K562 (cell line): ENCODE data around the gene CCDC184. TPM values are rescaled to one million over a fixed set of nuclear protein-coding genes. Genes with fewer than 3 reads are reported as not detected.

Experiments used
- CBFA2T2 ChIP-seq: fragments of 450-650 bp; conservative IDR thresholded peaks from 2 replicates; pipeline ENCODE4 v1.6.1; 2017; ENCODE audit warnings: mild to moderate bottlenecking
- E2F6 ChIP-seq, 2 experiments: IDR thresholded peaks; 2 replicates each; pipeline ENCODE4 v1.6.1; 2011; ENCODE audit warnings: borderline replicate concordance in 1 of 2, control low read depth in 1 of 2, low read depth in 1 of 2, low read length in 1 of 2, mild to moderate bottlenecking in 1 of 2, mixed read lengths in 1 of 2, moderate library complexity in 1 of 2; ENCODE audit not compliant: insufficient read depth in 1 of 2, insufficient read length in 1 of 2, poor library complexity in 1 of 2, severe bottlenecking in 1 of 2; ENCODE audit errors: extremely low read depth in 1 of 2
- ESRRB ChIP-seq: fragments of 250-450 bp; sonication (Bioruptor Pico); IDR thresholded peaks from 2 replicates; pipeline ENCODE4 v1.5.0; 2020; ENCODE audit warnings: mild to moderate bottlenecking, moderate library complexity, borderline replicate concordance
- HDGF ChIP-seq: fragments of 450-650 bp; IDR thresholded peaks from 2 replicates; pipeline ENCODE4 v1.6.1; 2016
- KDM2B ChIP-seq: fragments of 250-450 bp; sonication (Bioruptor Pico); IDR thresholded peaks from 2 replicates; pipeline ENCODE4 v1.8.0; 2021; ENCODE audit warnings: mild to moderate bottlenecking, moderate library complexity
- NCOR1 ChIP-seq: fragments of 450-650 bp; IDR thresholded peaks from 2 replicates; pipeline ENCODE4 v1.6.1; 2016; ENCODE audit warnings: mild to moderate bottlenecking, moderate library complexity
- NFATC3 ChIP-seq: fragments of 450-650 bp; IDR thresholded peaks from 2 replicates; pipeline ENCODE4 v1.6.1; 2017; ENCODE audit warnings: mild to moderate bottlenecking
- ZBTB11 ChIP-seq, 3 experiments: fragments of 200-800 bp in 1 of 3; fragments of 250-450 bp in 1 of 3; fragments of 450-650 bp in 1 of 3; sonication (Bioruptor Pico) in 1 of 3; sonication (Bioruptor generic) in 1 of 3; formaldehyde crosslinking in 1 of 3; IDR thresholded peaks; 2 replicates each; pipeline versions ENCODE4 v1.6.1 to v1.8.0; 2016 to 2022; ENCODE audit warnings: mild to moderate bottlenecking in 2 of 3, missing genetic modification characterization in 2 of 3, missing compliant biosample characterization in 1 of 3, moderate library complexity in 1 of 3
- ZNF407 ChIP-seq: fragments of 450-650 bp; IDR thresholded peaks from 2 replicates; pipeline ENCODE4 v1.6.1; 2016; ENCODE audit warnings: low read depth
- ZNF668 ChIP-seq: fragments of 250-450 bp; sonication (Bioruptor Pico); IDR thresholded peaks from 2 replicates; pipeline ENCODE4 v1.8.0; 2022; ENCODE audit warnings: mild to moderate bottlenecking, inconsistent platforms
- polyA plus RNA-seq, 8 experiments: library from polyadenylated mRNA; depleted of rRNA in 4 of 8; stranded (reverse) in 5 of 8; unstranded in 3 of 8; fragments of >200 nt; fragmentation: Nextera tagmentation in 2 of 8; fragmentation: Illumina TruSeq in 1 of 8; extraction: Ambion mirVana in 2 of 8; extraction: Trizol in 1 of 8; gene quantifications; 2 replicates each; pipeline versions ENCODE4 v1.2.1 to v1.2.3, GENCODE V29; 2011 to 2014; ENCODE audit warnings: inconsistent platforms in 1 of 8, missing spikeins in 1 of 8
- total RNA-seq, 7 experiments: library from RNA; depleted of rRNA in 6 of 7; stranded (reverse); fragments of >200 nt in 6 of 7; fragmentation: Illumina TruSeq in 2 of 7; extraction: Trizol in 2 of 7; gene quantifications; 2 replicates each; pipeline versions ENCODE4 v1.2.1 to v1.2.3, GENCODE V29; 2011 to 2021; ENCODE audit warnings: low replicate concordance in 1 of 7

The CCDC184 gene
- total and polyA plus RNA-seq, 9 of the 15 experiments (the other 6 are each of a cell fraction or from before 2014, with no cell fraction given) = 0.09 TPM; not detected in 8

- TF ChIP-seq ZBTB11 (CRISPR knock-in tag; IDR thresholded peaks at IDR 0.05) (no peak), ESRRB (no peak), KDM2B (CRISPR knock-in tag) (no peak), CBFA2T2 (no peak), HDGF (no peak), ZNF668 (CRISPR knock-in tag) (no peak), NFATC3 (no peak), E2F6 (IDR thresholded peaks at IDR 0.05; ENCODE audit: borderline replicate concordance in 1 of 2, extremely low read depth in 1 of 2, insufficient read depth in 1 of 2, insufficient read length in 1 of 2, low read depth in 1 of 2, low read length in 1 of 2, poor library complexity in 1 of 2, severe bottlenecking in 1 of 2) (no peak), NCOR1 (no peak), ZNF407 (no peak)
These were observed 19.0 kb upstream of the CCDC184 start (continued) for GRCh38 chr12:48164451-48164850.
